Measurements from ENCODE around the gene KDM6B. TPM values are rescaled to one million over a fixed set of nuclear protein-coding genes. Genes with fewer than 3 reads are reported as not detected.

Gene KDM6B, protein sequence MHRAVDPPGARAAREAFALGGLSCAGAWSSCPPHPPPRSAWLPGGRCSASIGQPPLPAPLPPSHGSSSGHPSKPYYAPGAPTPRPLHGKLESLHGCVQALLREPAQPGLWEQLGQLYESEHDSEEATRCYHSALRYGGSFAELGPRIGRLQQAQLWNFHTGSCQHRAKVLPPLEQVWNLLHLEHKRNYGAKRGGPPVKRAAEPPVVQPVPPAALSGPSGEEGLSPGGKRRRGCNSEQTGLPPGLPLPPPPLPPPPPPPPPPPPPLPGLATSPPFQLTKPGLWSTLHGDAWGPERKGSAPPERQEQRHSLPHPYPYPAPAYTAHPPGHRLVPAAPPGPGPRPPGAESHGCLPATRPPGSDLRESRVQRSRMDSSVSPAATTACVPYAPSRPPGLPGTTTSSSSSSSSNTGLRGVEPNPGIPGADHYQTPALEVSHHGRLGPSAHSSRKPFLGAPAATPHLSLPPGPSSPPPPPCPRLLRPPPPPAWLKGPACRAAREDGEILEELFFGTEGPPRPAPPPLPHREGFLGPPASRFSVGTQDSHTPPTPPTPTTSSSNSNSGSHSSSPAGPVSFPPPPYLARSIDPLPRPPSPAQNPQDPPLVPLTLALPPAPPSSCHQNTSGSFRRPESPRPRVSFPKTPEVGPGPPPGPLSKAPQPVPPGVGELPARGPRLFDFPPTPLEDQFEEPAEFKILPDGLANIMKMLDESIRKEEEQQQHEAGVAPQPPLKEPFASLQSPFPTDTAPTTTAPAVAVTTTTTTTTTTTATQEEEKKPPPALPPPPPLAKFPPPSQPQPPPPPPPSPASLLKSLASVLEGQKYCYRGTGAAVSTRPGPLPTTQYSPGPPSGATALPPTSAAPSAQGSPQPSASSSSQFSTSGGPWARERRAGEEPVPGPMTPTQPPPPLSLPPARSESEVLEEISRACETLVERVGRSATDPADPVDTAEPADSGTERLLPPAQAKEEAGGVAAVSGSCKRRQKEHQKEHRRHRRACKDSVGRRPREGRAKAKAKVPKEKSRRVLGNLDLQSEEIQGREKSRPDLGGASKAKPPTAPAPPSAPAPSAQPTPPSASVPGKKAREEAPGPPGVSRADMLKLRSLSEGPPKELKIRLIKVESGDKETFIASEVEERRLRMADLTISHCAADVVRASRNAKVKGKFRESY (N-terminal part only)
- 10 to 100 TPM; 12.7 to 30.2 TPM for total RNA-seq

DNA sequence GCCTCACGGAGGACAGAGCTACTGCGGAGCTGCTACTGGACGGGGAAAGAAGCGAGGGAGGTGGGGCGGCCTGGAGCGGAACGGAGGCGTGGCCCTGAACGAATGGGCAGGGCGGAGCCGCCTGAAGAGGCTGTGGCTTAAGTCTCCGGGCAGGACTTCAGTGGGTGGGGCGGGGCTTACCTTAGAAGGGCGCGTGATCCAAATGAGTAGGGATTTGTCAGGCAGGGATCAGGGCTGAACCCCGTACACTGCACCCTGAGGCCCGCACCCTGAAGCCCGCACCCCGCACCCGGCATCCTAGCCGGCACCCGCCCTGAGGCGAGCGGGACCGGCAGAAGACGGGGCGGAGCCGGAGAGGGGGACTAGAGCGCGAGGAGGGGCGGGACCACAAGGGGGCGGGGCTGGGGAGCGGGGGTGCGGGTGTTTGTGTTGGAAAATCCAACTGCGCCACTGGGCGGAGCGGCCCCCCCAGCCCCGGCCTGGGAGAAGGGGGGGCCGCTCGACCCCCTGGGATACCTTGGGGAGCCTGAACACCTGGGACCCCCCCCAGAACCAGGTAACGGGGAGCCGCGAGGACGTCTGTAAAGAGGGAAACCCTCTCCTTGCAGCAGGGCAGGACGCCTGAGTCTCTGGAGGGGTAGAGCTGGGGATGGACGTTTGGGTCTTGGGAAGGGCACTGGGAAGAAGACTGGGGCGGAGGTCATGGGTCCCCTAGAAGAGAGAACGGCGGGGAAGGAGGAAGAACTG lies at the start of gene KDM6B:
KDM6B (plus strand) TSS at position 423 of the 747 bp plus-strand sequence. CDS start 11,338 bp downstream, outside the sequence.
- intact Hi-C loops (cut with DNase I): loop anchor here (10.0 kb wide), 1 partner anchor 599 kb away; the partner anchor contains the start of genes DVL2 and PHF23
- 1% methylated on average over 49 of the region's 49 CpGs for WGBS
- Histone ChIP-seq H3K36me3 (no peaks in the 10 kb centered on the region), H3K27ac (peak within 1 kb of the TSS; percentile 95 to 98), H3K9me3 (no peaks in the 10 kb centered on the region), H3K4me3 (peak within 1 kb of the TSS; percentile 75 to 83), H3K4me1 (replicated peaks) (peaks cover 14% of the 10 kb centered on the region), H3K27me3 (replicated peaks; ENCODE audit: insufficient read depth) (no peaks in the 10 kb centered on the region)
- DNase-seq (ENCODE audit: low spot score): peak; percentile 95
- TF ChIP-seq POLR2A (IDR thresholded peaks at IDR 0.05) (peak; percentile 51), POLR2AphosphoS5 (IDR thresholded peaks at IDR 0.05) (peak; percentile 82)
- TF ChIP-seq, protein P1, sequence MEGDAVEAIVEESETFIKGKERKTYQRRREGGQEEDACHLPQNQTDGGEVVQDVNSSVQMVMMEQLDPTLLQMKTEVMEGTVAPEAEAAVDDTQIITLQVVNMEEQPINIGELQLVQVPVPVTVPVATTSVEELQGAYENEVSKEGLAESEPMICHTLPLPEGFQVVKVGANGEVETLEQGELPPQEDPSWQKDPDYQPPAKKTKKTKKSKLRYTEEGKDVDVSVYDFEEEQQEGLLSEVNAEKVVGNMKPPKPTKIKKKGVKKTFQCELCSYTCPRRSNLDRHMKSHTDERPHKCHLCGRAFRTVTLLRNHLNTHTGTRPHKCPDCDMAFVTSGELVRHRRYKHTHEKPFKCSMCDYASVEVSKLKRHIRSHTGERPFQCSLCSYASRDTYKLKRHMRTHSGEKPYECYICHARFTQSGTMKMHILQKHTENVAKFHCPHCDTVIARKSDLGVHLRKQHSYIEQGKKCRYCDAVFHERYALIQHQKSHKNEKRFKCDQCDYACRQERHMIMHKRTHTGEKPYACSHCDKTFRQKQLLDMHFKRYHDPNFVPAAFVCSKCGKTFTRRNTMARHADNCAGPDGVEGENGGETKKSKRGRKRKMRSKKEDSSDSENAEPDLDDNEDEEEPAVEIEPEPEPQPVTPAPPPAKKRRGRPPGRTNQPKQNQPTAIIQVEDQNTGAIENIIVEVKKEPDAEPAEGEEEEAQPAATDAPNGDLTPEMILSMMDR (IDR thresholded peaks at IDR 0.05): peak in 3 of 4 experiments; percentile 16 to 35 (median 28)

DNA sequence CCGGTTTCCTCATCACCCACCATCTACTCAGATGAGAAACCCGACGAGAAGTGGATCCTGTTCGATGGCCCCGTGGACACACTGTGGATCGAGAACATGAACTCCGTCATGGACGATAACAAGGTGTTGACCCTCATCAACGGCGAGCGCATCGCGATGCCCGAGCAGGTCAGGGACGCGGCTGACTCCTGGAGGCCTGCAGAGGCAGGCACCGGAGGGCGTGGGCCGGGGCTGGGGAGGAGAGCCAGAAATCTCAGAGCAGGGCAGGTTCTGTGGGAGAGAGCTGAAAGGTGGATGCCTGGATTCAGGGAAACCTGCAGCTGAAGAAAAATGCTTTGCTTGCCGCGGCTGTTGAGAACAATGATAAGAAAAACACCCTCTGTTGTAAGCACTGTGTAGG lies 47.2 kb upstream of the KDM6B start:
- no peaks in the 10 kb centered on the region for H3K27me3 ChIP-seq (replicated peaks; ENCODE audit: insufficient read depth)
- H3K9me3 ChIP-seq: no peaks in the 10 kb centered on the region
- no peaks in the 10 kb centered on the region for H3K4me1 ChIP-seq (replicated peaks)
- TF ChIP-seq, protein P1 (IDR thresholded peaks at IDR 0.05): no peak
- no peak for TF ChIP-seq POLR2A (IDR thresholded peaks at IDR 0.05)
- no peak for TF ChIP-seq POLR2AphosphoS5 (IDR thresholded peaks at IDR 0.05)
- DNase-seq (ENCODE audit: low spot score): no peak
- no peak overlapping the region for H3K27ac ChIP-seq
- intact Hi-C loops (cut with DNase I): no loop called here
- no peak overlapping the region for H3K4me3 ChIP-seq
- 72% methylated on average over 21 of the region's 21 CpGs for WGBS
- no peaks in the 10 kb centered on the region for H3K36me3 ChIP-seq

DNA sequence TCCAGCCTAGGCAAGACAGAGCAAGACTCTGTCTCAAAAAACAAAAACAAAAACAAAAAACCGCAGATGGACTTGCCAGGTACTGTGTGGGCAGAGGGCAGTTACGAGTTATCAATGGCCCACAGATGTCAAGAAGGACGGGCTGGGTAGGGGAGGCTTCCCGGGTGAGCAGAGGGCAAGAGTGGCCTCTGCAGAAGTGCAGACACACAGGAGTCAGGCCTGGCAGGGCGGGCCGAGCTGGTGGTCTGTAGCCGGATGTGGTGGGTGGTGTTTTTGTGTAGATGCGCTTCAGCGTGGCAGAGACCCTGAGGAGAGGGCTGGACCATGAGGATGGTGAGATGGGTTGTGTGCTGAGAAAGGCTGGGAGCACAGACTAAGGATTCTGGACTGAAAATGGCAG lies 44.9 kb upstream of the KDM6B start:
- intact Hi-C loops (cut with DNase I): no loop called here
- Histone ChIP-seq H3K4me1 (replicated peaks) (no peaks in the 10 kb centered on the region), H3K9me3 (no peaks in the 10 kb centered on the region), H3K36me3 (no peaks in the 10 kb centered on the region), H3K27ac (no peak overlapping the region), H3K27me3 (replicated peaks; ENCODE audit: insufficient read depth) (no peaks in the 10 kb centered on the region), H3K4me3 (no peak overlapping the region)
- DNase-seq (ENCODE audit: low spot score): no peak
- TF ChIP-seq, protein P1 (IDR thresholded peaks at IDR 0.05): no peak
- TF ChIP-seq POLR2A (IDR thresholded peaks at IDR 0.05) (no peak), POLR2AphosphoS5 (IDR thresholded peaks at IDR 0.05) (no peak)
- WGBS: 83% methylated on average over 9 of the region's 9 CpGs

DNA sequence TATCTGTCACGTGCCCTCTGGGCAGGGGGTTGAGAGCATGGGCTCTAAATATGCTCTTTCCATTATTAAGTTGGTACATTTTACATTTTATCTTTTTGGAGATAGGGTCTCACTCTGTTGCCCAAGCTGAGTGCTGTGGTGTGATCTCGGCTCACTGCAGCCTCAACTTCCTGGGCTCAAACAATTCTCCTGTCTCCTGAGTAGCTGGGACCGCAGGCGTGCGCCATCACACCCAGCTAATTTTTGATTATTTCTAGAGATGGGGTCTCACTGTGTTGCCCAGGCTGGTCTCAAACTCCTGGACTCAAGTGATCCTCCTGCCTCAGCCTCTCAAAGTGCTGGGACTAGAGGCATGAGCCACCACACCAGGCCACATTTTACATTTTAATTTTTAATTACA lies 43.9 kb upstream of the KDM6B start:
- 97% methylated on average over 5 of the region's 5 CpGs for WGBS
- TF ChIP-seq, protein P1 (IDR thresholded peaks at IDR 0.05): no peak
- no peak for TF ChIP-seq POLR2A (IDR thresholded peaks at IDR 0.05)
- TF ChIP-seq POLR2AphosphoS5 (IDR thresholded peaks at IDR 0.05): no peak
- H3K4me3 ChIP-seq: no peak overlapping the region
- no peaks in the 10 kb centered on the region for H3K36me3 ChIP-seq
- H3K27ac ChIP-seq: no peak overlapping the region
- H3K4me1 ChIP-seq (replicated peaks): no peaks in the 10 kb centered on the region
- intact Hi-C loops (cut with DNase I): no loop called here
- DNase-seq (ENCODE audit: low spot score): no peak
- no peaks in the 10 kb centered on the region for H3K9me3 ChIP-seq
- H3K27me3 ChIP-seq (replicated peaks; ENCODE audit: insufficient read depth): no peaks in the 10 kb centered on the region
